ENCODE data around the gene FAM118B.

FAM118B gene

DNA sequence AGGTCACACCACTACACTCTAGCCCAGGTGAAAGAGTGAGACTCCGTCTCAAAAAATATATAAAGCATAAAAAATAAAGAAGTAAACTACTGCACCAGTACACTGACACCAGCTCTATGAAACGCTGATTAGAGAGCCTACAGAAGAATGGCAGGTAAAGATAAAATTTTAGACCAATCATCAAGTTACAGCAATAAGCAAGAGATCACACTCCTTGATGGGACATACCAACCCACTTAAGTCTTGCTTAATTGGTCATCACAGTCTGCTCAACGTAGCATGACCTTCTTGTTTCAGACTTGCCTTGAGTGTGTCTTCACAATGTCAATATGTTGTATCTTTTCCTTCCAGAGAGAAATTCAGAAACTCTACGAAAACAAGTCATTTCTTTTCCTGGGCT is 44.6 kb downstream of the FAM118B start:
- Histone ChIP-seq H3K27me3 (ENCODE audit: insufficient read depth, poor library complexity, severe bottlenecking) (no peaks in the 10 kb centered on the region), H3K4me3 (replicated peaks; ENCODE audit: insufficient read depth, low read length) (no peak overlapping the region), H3K27ac (replicated peaks) (no peak overlapping the region)
- TF ChIP-seq, protein P1, sequence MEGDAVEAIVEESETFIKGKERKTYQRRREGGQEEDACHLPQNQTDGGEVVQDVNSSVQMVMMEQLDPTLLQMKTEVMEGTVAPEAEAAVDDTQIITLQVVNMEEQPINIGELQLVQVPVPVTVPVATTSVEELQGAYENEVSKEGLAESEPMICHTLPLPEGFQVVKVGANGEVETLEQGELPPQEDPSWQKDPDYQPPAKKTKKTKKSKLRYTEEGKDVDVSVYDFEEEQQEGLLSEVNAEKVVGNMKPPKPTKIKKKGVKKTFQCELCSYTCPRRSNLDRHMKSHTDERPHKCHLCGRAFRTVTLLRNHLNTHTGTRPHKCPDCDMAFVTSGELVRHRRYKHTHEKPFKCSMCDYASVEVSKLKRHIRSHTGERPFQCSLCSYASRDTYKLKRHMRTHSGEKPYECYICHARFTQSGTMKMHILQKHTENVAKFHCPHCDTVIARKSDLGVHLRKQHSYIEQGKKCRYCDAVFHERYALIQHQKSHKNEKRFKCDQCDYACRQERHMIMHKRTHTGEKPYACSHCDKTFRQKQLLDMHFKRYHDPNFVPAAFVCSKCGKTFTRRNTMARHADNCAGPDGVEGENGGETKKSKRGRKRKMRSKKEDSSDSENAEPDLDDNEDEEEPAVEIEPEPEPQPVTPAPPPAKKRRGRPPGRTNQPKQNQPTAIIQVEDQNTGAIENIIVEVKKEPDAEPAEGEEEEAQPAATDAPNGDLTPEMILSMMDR (IDR thresholded peaks at IDR 0.05; ENCODE audit: insufficient read depth, low read length) = no peak
- TF ChIP-seq REST (IDR thresholded peaks at IDR 0.05; ENCODE audit: insufficient replicate concordance, low read depth) (no peak), GABPA (IDR thresholded peaks at IDR 0.05; ENCODE audit: low read depth) (no peak), POLR2AphosphoS5 (IDR thresholded peaks at IDR 0.05; ENCODE audit: low read depth) (no peak), SPI1 (IDR thresholded peaks at IDR 0.05; ENCODE audit: borderline replicate concordance, low read depth) (no peak)
- DNase-seq (ENCODE audit: low read depth in 1 of 2, low spot score in 1 of 2) = no peak

DNA sequence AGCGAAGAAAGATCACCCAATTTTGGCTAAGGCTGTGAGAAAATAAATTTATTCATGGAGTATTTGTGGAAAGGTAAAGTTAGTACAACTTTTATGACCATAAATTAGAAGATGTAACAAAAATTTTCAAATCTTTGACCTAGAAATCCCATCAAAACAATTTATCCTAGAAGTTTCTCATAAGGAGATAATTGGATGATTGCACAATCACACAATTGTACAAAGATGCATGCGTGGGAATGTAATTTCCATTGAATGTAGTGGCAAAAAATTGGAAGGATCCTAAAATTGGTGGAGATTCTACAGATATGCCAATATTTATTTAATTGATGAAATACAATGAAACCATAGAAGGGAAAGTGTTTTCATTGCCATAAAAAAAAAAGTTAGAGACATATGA is 45.6 kb downstream of the FAM118B start:
- no peak overlapping the region for H3K4me3 ChIP-seq (replicated peaks; ENCODE audit: insufficient read depth, low read length)
- DNase-seq (ENCODE audit: low read depth in 1 of 2, low spot score in 1 of 2) = no peak
- TF ChIP-seq POLR2AphosphoS5 (IDR thresholded peaks at IDR 0.05; ENCODE audit: low read depth) (no peak), REST (IDR thresholded peaks at IDR 0.05; ENCODE audit: insufficient replicate concordance, low read depth) (no peak), SPI1 (IDR thresholded peaks at IDR 0.05; ENCODE audit: borderline replicate concordance, low read depth) (no peak), GABPA (IDR thresholded peaks at IDR 0.05; ENCODE audit: low read depth) (no peak)
- TF ChIP-seq, protein P1 (IDR thresholded peaks at IDR 0.05; ENCODE audit: insufficient read depth, low read length) = no peak
- H3K27me3 ChIP-seq (ENCODE audit: insufficient read depth, poor library complexity, severe bottlenecking) = no peaks in the 10 kb centered on the region
- no peak overlapping the region for H3K27ac ChIP-seq (replicated peaks)

DNA sequence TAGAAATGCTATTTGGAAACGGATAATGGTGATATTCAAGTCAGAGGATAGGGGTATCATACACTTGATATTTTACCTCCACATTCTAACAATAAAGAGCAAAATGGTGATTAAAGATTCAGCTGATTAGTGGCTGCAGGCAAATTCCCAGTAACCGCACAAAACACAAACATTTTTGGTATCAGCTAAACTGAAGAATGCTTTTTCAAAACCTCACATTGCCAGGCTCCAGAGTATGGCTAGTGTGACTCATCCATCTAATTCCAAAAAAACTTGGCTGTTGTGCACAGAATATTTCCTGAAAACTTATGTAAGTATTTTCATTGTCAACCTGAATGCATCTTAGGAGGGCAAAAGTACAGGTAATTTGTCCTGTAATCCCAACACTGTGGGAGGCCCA is 46.2 kb downstream of the FAM118B start:
- TF ChIP-seq REST (IDR thresholded peaks at IDR 0.05; ENCODE audit: insufficient replicate concordance, low read depth) = no peak
- no peak for TF ChIP-seq POLR2AphosphoS5 (IDR thresholded peaks at IDR 0.05; ENCODE audit: low read depth)
- TF ChIP-seq SPI1 (IDR thresholded peaks at IDR 0.05; ENCODE audit: borderline replicate concordance, low read depth) = no peak
- TF ChIP-seq, protein P1 (IDR thresholded peaks at IDR 0.05; ENCODE audit: insufficient read depth, low read length) = no peak
- no peak for TF ChIP-seq GABPA (IDR thresholded peaks at IDR 0.05; ENCODE audit: low read depth)
- no peaks in the 10 kb centered on the region for H3K27me3 ChIP-seq (ENCODE audit: insufficient read depth, poor library complexity, severe bottlenecking)
- no peak for DNase-seq (ENCODE audit: low read depth in 1 of 2, low spot score in 1 of 2)
- no peak overlapping the region for H3K27ac ChIP-seq (replicated peaks)
- H3K4me3 ChIP-seq (replicated peaks; ENCODE audit: insufficient read depth, low read length) = no peak overlapping the region
